NCI-H1092 treated with DMSO at 0.1 percent for 48 hours (cell line): ENCODE results near the gene MITF.
"Not testable (repeated sequence)": the region's sequence is repeated elsewhere in the genome, so short reads cannot be mapped to it uniquely, and the experiment has no call there.

Source experiments
- DNase-seq: peaks from one replicate; lab custom pipeline; 2025; lab: John Stamatoyannopoulos, UW

The MITF gene

DNA sequence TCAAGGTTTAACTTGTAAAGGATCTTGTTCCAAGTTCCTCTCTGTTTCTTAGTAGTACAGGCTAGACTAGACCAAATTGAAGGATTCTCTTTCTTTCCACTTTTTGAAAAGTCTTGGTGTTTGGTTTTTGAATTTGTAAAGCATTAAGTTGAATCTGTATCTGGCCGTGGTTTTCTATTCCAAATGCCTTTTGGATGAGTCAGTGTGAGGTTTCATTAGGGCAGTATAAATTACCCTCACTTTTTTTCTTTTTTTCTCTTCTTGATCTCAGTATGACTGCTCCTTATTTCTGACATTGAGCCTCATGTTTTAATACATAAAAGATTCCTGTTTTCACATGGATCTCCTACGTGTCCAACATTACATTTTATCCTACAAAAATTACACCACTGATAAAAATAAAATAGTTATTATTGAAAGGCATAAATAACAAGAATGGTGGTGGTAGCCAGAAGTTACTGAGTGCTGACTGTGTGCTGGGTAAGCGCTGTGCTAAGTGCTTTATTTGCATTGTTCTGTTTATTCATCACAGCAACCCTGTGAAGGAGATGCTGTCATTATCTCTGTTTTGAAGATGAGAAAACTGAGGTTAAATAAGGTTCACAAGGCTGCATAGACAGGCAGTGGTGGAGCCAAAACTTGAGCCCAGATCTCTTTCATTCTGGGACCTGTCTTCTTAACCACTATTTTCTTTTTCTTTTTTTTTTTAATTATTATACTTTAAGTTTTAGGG lies 48.3 kb downstream of the MITF start:
- no peak for DNase-seq

DNA sequence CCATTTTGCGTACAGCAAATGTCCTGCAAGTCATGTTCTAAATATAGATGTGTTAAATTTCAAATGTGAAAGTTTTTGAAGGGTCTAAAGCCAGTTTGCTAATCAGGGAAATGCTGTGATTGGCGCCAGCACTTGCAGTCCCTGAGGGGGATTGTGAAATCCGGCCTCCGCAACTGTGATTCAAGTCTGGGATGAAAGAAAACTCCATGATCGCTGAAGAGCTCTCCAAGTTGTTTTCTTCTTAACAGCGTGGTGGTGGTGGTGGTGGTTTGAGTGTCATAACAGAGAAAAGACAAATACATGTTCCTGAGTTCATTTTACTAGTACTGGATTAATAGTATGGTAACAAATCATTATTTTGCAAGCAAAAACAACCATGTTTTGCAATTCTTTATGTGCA lies 51.8 kb downstream of the MITF start:
- no peak for DNase-seq

DNA sequence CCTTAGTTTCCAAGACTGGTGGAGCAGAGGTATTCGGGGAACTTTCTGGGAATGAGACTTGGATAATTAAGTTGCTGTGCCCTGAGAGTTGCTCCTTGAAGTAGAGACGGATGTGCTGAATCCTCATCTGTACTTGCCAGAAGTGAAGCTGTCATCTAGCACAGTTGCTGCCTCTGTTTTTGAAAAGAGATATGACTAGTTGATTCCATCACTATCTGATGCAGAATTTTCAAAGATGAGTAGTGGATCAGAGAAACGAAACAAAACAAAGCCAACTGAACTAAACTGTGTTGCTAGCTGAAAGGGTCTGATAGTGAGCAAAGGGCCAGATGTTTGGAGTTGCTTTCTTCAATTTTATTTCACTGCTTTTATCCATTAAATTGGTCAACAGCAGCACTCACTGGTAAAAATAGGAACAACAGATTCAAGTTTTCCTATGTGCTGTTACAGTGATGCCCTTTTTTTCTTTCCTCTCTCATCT lies 52.7 kb downstream of the MITF start:
- no peak for DNase-seq

- not testable (repeated sequence) for DNase-seq
Observed at GRCh38 chr3:69796126-69796525, 56.9 kb downstream of the MITF start.

DNA sequence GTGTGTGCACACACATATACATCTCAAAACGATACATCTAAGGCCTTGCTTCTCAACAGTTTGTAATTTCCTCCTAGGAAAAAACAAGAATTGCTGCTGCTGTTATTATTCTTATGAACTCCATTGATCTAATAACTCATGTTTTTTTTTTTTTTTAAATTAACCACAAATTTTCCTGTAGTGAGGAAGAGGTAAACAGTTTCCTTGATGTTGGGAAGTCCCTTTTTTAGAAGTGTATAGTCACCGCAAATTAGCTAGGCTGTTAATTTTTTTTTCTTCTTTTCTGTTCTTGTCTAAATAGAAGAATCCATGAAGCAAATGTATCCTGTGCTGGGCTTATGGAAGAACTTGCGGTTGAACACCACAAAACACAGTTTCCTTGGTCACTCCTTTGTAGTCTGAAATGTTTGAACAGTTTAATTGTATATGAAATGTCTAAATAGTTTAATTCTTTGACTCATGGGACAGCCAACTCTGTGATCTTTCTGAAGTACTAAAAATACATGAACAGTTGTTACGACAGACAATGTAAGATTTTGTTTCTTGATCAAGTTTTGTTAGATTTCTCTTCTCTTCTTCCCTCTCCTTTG lies 64.5 kb downstream of the MITF start:
- no peak for DNase-seq

DNA sequence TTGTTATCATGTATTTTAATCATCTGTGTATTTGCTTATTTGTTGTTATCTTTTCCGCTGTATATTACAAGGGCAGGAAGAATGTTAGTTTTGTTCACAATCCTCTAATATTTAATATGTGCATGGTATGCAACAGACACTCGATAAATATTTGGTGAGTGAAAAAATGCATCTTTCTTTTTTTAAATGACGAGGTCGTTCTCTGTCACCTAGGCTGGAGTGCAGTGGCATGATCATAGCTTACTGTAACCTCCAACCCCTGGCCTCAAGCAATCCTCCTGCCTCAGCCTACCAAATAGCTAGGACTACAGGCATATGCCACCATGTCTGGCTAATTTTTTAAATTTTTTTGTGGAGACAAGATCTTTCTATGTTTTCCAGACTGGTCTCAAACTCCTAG lies 66.2 kb downstream of the MITF start:
- DNase-seq: no peak

- DNase-seq: no peak
Observed at GRCh38 chr3:69806735-69807438, 67.6 kb downstream of the MITF start.

GRCh38 chr3:69807674-69808073 lies 68.4 kb downstream of the MITF start:
- no peak for DNase-seq

GRCh38 chr3:69809076-69809835 lies 70.0 kb downstream of the MITF start:
- no peak for DNase-seq

DNA sequence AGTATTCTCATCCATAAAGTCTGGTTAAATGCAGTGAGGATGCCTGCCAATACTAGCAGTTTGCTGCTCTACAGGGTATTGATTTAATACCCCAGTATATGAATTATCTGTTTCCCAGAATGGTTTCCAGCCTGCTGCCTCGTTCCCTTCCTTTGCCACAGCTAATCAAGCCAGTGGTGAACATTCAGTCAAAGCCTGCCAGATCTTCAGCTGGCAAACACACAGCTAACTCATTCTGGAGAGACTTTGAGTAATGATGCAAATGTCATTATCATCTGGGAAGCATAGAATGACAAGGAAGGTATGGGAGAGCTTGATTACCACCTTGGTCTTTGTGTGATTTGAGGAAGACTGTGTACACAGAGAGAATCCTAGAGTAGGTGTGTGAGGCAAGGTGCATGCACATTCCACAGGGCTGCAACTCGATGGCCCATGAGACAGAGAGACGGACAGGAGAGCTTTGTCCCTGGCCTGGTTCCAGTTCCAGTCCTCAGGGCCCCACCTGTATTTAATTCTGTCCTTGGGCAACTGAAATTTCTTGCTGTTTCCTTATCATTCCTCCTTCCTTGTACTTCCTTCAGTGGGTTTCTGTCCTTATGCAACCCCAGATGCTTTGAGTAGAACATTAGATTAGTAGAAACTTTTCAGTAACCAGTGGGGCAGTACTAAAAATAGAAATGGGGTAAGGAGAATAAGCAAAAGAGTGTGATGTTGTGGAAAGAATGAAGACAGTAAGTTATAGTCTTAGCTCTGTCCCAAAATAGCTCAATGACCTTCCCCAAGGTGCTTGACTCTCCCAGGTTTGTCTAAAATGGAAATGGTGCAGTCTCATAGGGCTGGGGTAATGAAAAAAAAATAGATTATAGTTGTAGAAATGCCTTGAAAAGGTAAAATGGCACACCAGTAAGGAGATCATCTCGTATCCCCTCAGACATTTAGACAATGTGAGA lies 72.5 kb downstream of the MITF start:
- DNase-seq: no peak

GRCh38 chr3:69815970-69816369 lies 76.7 kb downstream of the MITF start:
- DNase-seq: no peak

DNA sequence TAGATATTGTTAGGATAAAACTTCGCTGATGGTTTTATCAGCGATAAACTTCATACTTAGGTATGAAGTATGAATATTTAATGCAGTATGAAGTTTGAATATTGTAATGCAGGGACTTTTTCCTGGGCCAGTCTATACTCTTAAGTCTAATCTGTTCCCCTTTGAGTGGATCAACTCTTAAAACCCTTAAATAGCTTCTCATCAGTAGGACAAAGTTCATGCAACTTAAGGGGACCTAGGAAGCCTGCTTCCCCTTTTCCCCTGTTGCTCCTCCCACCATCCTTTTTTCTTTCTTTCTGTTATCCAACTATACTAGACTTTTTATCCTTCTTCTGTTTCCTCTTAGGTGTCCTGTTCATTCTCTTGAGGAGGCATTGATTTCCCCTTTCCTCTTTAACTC lies 78.7 kb downstream of the MITF start:
- DNase-seq: no peak

DNA sequence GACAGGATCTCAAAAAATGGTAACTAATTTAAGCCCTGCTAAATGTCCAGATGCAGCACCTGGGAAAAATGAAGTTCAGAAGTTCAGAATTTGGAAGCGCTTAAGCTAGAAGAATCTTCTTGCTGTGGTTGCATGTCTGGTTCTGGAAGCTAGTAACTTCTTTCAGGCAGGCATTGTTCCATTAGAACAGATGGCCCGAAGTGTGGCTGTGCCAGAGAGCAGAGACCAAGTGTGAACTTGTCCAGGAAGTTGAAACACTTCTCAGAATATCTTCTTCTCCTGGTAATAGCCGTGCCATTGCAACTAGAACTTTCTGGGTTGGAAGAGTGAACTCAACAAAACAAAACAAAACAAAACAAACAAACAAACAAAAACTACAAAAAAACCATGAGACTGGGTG lies 80.0 kb downstream of the MITF start:
- DNase-seq: no peak

DNA sequence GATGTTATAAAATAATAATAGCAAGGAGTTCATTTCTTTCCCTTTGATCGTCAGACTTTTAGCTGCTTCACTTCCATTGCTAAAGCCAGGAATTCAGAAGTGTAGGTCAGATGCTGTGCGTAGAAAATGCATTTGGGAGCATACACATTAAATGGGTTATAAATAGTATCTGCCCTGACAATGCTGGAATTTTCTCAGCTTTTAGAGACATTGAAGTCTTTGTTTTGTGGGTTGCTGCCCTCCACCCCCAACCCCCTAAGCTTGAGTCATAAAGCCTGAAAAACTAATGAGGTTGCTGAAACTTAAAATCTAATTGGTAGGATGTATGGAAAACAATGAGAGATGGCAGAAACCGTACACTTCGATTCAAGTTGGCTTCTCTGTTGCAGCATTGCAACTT lies 81.9 kb downstream of the MITF start:
- no peak for DNase-seq

DNA sequence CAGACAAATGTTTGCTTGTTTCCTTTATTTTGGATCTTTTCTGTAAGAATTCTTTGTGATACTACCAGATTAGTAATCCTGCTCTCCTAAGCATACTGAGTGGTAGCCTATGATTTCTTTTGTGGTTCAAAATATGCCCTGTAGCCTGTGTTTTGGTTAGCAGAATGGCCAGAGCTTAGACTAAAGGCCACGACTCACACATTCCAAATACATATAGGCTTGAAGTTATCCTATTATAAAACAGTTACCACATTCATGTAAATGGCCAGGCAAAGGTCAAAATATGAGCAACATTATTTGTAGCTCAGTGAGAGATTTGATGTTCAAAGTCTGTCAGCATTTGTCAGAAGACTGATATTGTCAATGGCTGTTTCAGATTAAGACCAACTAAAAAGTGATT lies 84.5 kb downstream of the MITF start:
- DNase-seq: no peak

- no peak for DNase-seq
Observed at GRCh38 chr3:69825446-69825845, 86.2 kb downstream of the MITF start.

- no peak for DNase-seq
Observed at GRCh38 chr3:69827127-69827526, 87.9 kb downstream of the MITF start.

DNA sequence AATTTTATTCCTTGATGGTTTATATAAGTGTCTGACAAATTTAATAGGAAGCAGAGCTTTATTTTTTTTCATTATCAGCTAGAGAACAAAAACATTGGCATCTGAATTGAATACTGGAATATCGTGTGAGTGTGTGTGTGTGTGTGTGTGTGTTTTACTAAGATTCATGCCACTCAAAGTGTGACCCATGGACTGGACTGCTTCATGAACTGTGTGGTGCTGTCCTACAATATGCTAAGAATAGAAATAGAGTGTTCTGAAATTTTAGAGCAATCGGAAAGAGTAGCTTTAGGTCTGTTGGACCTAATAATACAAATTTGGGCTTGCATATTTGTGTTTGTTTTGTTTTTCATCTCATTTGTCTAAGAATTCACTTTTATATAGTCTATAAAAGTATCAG lies 89.6 kb downstream of the MITF start:
- DNase-seq: no peak

- no peak for DNase-seq
Observed at GRCh38 chr3:69830147-69830546, 90.9 kb downstream of the MITF start.

DNA sequence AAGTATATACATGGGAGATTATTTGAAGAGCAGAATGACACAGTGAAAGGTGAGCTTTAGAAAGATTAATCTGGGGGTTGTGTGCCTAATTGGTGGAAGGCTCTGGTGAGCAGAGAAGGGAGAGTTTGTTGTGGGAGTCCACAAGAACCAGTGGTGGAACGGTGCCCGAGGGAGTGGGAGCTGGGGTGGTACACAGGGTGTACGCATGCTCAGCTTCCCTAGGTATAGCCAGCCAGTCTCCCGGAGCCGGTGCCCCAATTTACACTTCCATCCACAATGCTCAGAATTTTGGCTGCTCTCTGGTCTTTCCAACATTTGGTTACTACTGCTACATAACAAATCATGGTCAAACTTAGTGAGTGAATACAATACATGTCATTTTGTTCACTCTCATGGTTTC lies 92.5 kb downstream of the MITF start:
- no peak for DNase-seq

DNA sequence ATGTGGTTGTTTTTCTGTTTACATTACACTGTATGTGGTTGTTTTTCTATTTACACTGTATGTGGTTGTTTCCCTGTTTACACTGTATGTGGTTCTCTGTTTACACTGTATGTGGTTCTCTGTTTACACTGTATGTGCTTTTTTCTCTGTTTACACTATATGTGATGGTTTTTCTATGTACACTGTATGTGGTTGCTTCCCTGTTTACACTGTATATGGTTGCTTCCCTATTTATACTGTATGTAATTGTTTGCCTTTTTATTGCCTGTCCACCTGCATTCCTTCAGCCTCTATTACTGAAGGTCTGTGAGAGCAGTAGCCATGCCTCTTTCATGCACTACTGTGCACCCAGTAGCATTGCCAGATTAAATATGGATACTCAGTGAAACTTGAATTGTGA lies 94.3 kb downstream of the MITF start:
- DNase-seq: no peak
